ENCODE measurements around the gene NYNRIN.
"Not testable (repeated sequence)": the region's sequence is repeated elsewhere in the genome, so short reads cannot be mapped to it uniquely, and the experiment has no call there.

The NYNRIN gene

DNA sequence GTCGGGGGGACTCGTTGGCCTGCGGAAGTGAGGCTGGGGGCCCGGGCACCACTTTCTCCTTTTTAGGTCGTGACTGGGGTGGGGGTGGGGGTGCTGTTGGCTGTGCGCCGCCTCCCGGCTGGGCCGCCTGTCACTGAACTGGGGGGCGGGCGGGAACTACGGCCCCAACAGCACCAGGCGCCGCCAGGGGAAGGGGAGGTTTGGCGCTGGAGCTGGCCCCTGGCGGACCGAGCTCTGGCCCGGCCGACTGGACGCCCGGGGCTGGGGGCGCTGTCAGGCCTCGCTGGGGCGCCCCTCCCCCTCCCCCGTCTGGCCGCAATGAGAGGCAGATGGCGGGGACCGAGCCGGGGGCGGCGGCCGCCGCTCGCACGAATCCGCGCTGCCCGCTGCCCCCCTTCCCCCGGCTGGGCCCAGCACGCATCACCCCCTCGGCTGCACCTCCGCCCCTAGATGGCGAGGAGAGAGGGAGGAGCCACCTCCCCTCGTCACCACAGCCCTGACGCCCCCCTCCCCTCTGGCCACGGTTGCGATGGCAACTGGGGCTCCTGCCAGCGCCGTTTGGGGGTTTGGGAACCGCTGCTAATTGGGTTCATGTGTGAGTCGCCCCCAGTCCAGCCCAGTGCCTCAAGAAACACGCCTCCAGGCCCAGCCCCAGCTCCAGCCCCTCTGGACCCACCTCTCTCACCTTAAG is 30.1 kb upstream of the NYNRIN start:
- ATAC-seq = peak; percentile 0; the same call in 1 of the 3 replicates
- no peak for TF ChIP-seq BACH2 (CRISPR knock-in tag; IDR thresholded peaks at IDR 0.05; ENCODE audit: borderline replicate concordance)
- TF ChIP-seq ZNF565 (CRISPR knock-in tag; conservative IDR thresholded peaks at IDR 0.05; ENCODE audit: low read depth) = no peak
- TF ChIP-seq ISL1 (CRISPR knock-in tag; IDR thresholded peaks at IDR 0.05) = no peak
- TF ChIP-seq ESRRG (CRISPR knock-in tag; IDR thresholded peaks at IDR 0.05) = no peak
- no peak for TF ChIP-seq GLIS3 (CRISPR knock-in tag; IDR thresholded peaks at IDR 0.05)
- TF ChIP-seq ARNTL (CRISPR knock-in tag; IDR thresholded peaks at IDR 0.05; ENCODE audit: borderline replicate concordance, low read depth) = no peak

GRCh38 chr14:24369463-24369862 is 29.3 kb upstream of the NYNRIN start:
- no peak for TF ChIP-seq BACH2 (CRISPR knock-in tag; IDR thresholded peaks at IDR 0.05; ENCODE audit: borderline replicate concordance)
- no peak for TF ChIP-seq ZFP30 (CRISPR knock-in tag; IDR thresholded peaks at IDR 0.05)
- TF ChIP-seq TCF4 (CRISPR knock-in tag; IDR thresholded peaks at IDR 0.05; ENCODE audit: borderline replicate concordance) = no peak
- TF ChIP-seq ESRRG (CRISPR knock-in tag; IDR thresholded peaks at IDR 0.05) = no peak
- no peak for TF ChIP-seq ISL1 (CRISPR knock-in tag; IDR thresholded peaks at IDR 0.05)
- TF ChIP-seq CSRNP3 (CRISPR knock-in tag; IDR thresholded peaks at IDR 0.05) = no peak
- no peak for ATAC-seq

DNA sequence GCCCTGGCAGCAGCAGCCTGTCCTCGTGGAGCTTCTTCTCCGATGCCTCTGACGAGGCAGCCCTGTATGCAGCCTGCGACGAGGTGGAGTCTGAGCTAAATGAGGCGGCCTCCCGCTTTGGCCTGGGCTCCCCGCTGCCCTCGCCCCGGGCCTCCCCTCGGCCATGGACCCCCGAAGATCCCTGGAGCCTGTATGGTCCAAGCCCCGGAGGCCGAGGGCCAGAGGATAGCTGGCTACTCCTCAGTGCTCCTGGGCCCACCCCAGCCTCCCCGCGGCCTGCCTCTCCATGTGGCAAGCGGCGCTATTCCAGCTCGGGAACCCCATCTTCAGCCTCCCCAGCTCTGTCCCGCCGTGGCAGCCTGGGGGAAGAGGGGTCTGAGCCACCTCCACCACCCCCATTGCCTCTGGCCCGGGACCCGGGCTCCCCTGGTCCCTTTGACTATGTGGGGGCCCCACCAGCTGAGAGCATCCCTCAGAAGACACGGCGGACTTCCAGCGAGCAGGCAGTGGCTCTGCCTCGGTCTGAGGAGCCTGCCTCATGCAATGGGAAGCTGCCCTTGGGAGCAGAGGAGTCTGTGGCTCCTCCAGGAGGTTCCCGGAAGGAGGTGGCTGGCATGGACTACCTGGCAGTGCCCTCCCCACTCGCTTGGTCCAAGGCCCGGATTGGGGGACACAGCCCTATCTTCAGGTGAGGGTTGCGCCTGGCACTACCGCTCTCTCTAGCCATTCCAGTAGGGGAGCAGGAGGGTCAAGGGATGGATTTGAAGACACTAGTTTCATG is 28.7 kb upstream of the NYNRIN start:
- no peak for ATAC-seq
- TF ChIP-seq ZFP30 (CRISPR knock-in tag; IDR thresholded peaks at IDR 0.05) (no peak), PATZ1 (CRISPR knock-in tag; IDR thresholded peaks at IDR 0.05; ENCODE audit: borderline replicate concordance) (no peak), TCF4 (CRISPR knock-in tag; IDR thresholded peaks at IDR 0.05; ENCODE audit: borderline replicate concordance) (no peak), GLIS3 (CRISPR knock-in tag; IDR thresholded peaks at IDR 0.05) (no peak), CSDC2 (CRISPR knock-in tag; IDR thresholded peaks at IDR 0.05) (no peak), RARB (CRISPR knock-in tag; IDR thresholded peaks at IDR 0.05) (no peak), TSHZ2 (CRISPR knock-in tag; IDR thresholded peaks at IDR 0.05) (no peak), ZC3H10 (CRISPR knock-in tag; IDR thresholded peaks at IDR 0.05) (no peak), PPARA (CRISPR knock-in tag; IDR thresholded peaks at IDR 0.05; ENCODE audit: borderline replicate concordance) (no peak), BACH2 (CRISPR knock-in tag; IDR thresholded peaks at IDR 0.05; ENCODE audit: borderline replicate concordance) (no peak), ZNF8 (CRISPR knock-in tag; IDR thresholded peaks at IDR 0.05) (no peak), TOX (CRISPR knock-in tag; IDR thresholded peaks at IDR 0.05; ENCODE audit: borderline replicate concordance) (no peak), ESRRG (CRISPR knock-in tag; IDR thresholded peaks at IDR 0.05) (no peak)

GRCh38 chr14:24370748-24371147 is 28.1 kb upstream of the NYNRIN start:
- no peak for ATAC-seq
- TF ChIP-seq TCF4 (CRISPR knock-in tag; IDR thresholded peaks at IDR 0.05; ENCODE audit: borderline replicate concordance) (no peak), RARB (CRISPR knock-in tag; IDR thresholded peaks at IDR 0.05) (no peak), CSRNP3 (CRISPR knock-in tag; IDR thresholded peaks at IDR 0.05) (no peak), BACH2 (CRISPR knock-in tag; IDR thresholded peaks at IDR 0.05; ENCODE audit: borderline replicate concordance) (no peak), OSR1 (CRISPR knock-in tag; IDR thresholded peaks at IDR 0.05) (no peak), ISL1 (CRISPR knock-in tag; IDR thresholded peaks at IDR 0.05) (no peak)

DNA sequence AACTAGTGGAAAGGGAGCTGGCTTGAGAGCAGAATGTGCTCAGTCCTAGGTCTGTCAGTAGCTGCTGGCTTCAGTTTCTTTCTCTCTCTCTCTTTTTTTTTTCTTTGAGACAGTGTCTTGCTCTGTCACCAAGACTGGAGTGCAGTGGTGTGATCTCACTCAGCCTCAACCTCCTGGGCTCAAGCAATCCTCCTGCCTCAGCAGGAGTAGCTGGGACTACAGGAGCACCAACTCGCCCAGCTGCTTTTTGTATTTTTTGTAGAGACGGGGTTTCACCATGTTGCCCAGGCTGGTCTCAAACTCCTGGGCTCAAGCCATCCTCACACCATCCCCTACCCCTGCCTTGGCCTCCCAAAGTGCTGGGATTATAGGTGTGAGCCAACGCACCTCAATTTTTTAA is 27.2 kb upstream of the NYNRIN start:
- ATAC-seq = not testable (repeated sequence)
